HFFc6 (cell line): ENCODE measurements around the gene SLC35F6. TPM values are rescaled to one million over a fixed set of nuclear protein-coding genes. Genes with fewer than 3 reads are reported as not detected.

ENCODE experiments used
- DNase-seq: peaks from one replicate; pipeline ENCODE4 v3.0.0-alpha.2; 2018
- H3K27ac Mint-ChIP-seq: 2 replicates; pipeline ENCODE4 v1.8.0; 2020; ENCODE audit warnings: mild to moderate bottlenecking, mixed read lengths
- H3K27me3 Mint-ChIP-seq: 2 replicates; pipeline ENCODE4 v1.8.0; 2021; ENCODE audit warnings: mild to moderate bottlenecking, moderate library complexity, mixed read lengths; ENCODE audit not compliant: insufficient read depth
- H3K36me3 Mint-ChIP-seq: 2 replicates; pipeline ENCODE4 v1.8.0; 2021; ENCODE audit warnings: low read depth, mixed read lengths
- H3K4me1 Mint-ChIP-seq: 2 replicates; pipeline ENCODE4 v1.8.0; 2020; ENCODE audit warnings: low read depth, mixed read lengths
- H3K4me3 Mint-ChIP-seq: 2 replicates; pipeline ENCODE4 v1.8.0; 2020; ENCODE audit warnings: mild to moderate bottlenecking, moderate library complexity, mixed read lengths
- H3K9me3 Mint-ChIP-seq: 2 replicates; pipeline ENCODE4 v1.8.0; 2020; ENCODE audit warnings: mild to moderate bottlenecking, mixed read lengths
- CTCF ChIP-seq: fragments of 200-600 bp; sonication (generic); IDR thresholded peaks from 2 replicates; pipeline ENCODE4 v1.5.0; 2021; ENCODE audit warnings: antibody characterized with exemption, mild to moderate bottlenecking
- long read RNA-seq: library from polyadenylated mRNA; unstranded; transcript quantifications from one replicate; pipeline ENCODE4 v2.0.0, GENCODE V29; 2019
- total RNA-seq, 6 experiments: library from RNA; stranded (reverse); fragmentation: NEBNext Ultra II Directional; extraction: Animal tissue kit (Norgen Biotek cat#: 25700); gene quantifications; 2 replicates in 1 of 6; 3 replicates in 5 of 6; pipeline ENCODE4 v1.2.3, GENCODE V29; 2021

The SLC35F6 gene
- total RNA-seq = 10 to 100 TPM; 34.1 to 44.5 (median 38.7) TPM
- long read RNA-seq, transcript SLC35F6-201 (6 exons, 3,898 nt) = major isoform, 7 of 11 reads
- long read RNA-seq, partial matches to known transcripts = 0 of 11 reads
- long read RNA-seq, other reads (novel, unspliced or antisense) = 2 of 11 reads

GRCh38 chr2:26764078-26764887, at the start of gene SLC35F6:
Gene SLC35F6, plus strand, starts transcription at chr2:26764284. Its CDS starts 66 bp downstream, at chr2:26764350.
- H3K4me3 Mint-ChIP-seq = peak within 1 kb of the TSS; percentile 89
- no peaks in the 10 kb centered on the region for H3K9me3 Mint-ChIP-seq
- peak; percentile 48 for DNase-seq
- peaks cover 22% of the 10 kb centered on the region for H3K4me1 Mint-ChIP-seq
- no peaks in the 10 kb centered on the region for H3K36me3 Mint-ChIP-seq
- no peak for TF ChIP-seq CTCF
- peak within 1 kb of the TSS; percentile 79 for H3K27ac Mint-ChIP-seq
- peaks cover 1% of the 10 kb centered on the region; the same call in 1 of the 2 replicates for H3K27me3 Mint-ChIP-seq

GRCh38 chr2:26715528-26716270, 48.4 kb upstream of the SLC35F6 start:
- H3K4me3 Mint-ChIP-seq = no peak overlapping the region
- H3K4me1 Mint-ChIP-seq = peaks cover 8% of the 10 kb centered on the region
- peaks cover 1% of the 10 kb centered on the region for H3K27me3 Mint-ChIP-seq
- TF ChIP-seq CTCF = no peak
- H3K27ac Mint-ChIP-seq = no peak overlapping the region
- no peak for DNase-seq
- H3K36me3 Mint-ChIP-seq = no peaks in the 10 kb centered on the region
- no peaks in the 10 kb centered on the region for H3K9me3 Mint-ChIP-seq

- TF ChIP-seq CTCF = no peak
- H3K27ac Mint-ChIP-seq = no peak overlapping the region
- H3K4me3 Mint-ChIP-seq = no peak overlapping the region
- no peak for DNase-seq
- H3K36me3 Mint-ChIP-seq = no peaks in the 10 kb centered on the region
- H3K9me3 Mint-ChIP-seq = no peaks in the 10 kb centered on the region
- peaks cover 13% of the 10 kb centered on the region for H3K4me1 Mint-ChIP-seq
- peaks cover 1% of the 10 kb centered on the region for H3K27me3 Mint-ChIP-seq
These were observed 47.7 kb upstream of the SLC35F6 start for GRCh38 chr2:26716340-26716739.

- DNase-seq = no peak
- no peaks in the 10 kb centered on the region for H3K36me3 Mint-ChIP-seq
- H3K27ac Mint-ChIP-seq = no peak overlapping the region
- H3K4me3 Mint-ChIP-seq = no peak overlapping the region
- no peaks in the 10 kb centered on the region for H3K9me3 Mint-ChIP-seq
- peaks cover 13% of the 10 kb centered on the region for H3K4me1 Mint-ChIP-seq
- no peak for TF ChIP-seq CTCF
- peaks cover 1% of the 10 kb centered on the region for H3K27me3 Mint-ChIP-seq
These were observed 47.3 kb upstream of the SLC35F6 start for GRCh38 chr2:26716769-26717168.

GRCh38 chr2:26717362-26717761, 46.7 kb upstream of the SLC35F6 start:
- no peaks in the 10 kb centered on the region for H3K9me3 Mint-ChIP-seq
- H3K27ac Mint-ChIP-seq = no peak overlapping the region
- no peak for TF ChIP-seq CTCF
- no peaks in the 10 kb centered on the region for H3K36me3 Mint-ChIP-seq
- peaks cover 1% of the 10 kb centered on the region for H3K27me3 Mint-ChIP-seq
- DNase-seq = no peak
- peaks cover 13% of the 10 kb centered on the region for H3K4me1 Mint-ChIP-seq
- H3K4me3 Mint-ChIP-seq = no peak overlapping the region
